Keratinocyte (primary cell): Measurements from ENCODE around the gene SLC8A1. TPM values are rescaled to one million over a fixed set of nuclear protein-coding genes. Genes with fewer than 3 reads are reported as not detected.

Experiments
- DNase-seq: peaks from one replicate; pipeline ENCODE4 v3.0.0-alpha.2; 2011; ENCODE audit warnings: low read depth, missing footprints, low spot score
- FAIRE-seq: peaks from 2 replicates; lab custom pipeline; 2011; peaks lifted over from hg19 to GRCh38; lab: Jason Lieb, UNC
- H2AFZ ChIP-seq: 2 replicates; pipeline ENCODE4 v1.6.0; 2012; ENCODE audit warnings: low read length, control low read depth, inconsistent platforms; ENCODE audit not compliant: control insufficient read depth
- H3K27ac ChIP-seq: 2 replicates; pipeline ENCODE4 v1.5.1; 2011; ENCODE audit warnings: low read length; ENCODE audit not compliant: control insufficient read depth, insufficient read depth
- H3K27me3 ChIP-seq: 3 replicates; pipeline ENCODE4 v1.6.0; 2011; ENCODE audit warnings: low read length; ENCODE audit not compliant: control insufficient read depth, insufficient read depth; ENCODE audit errors: extremely low read depth
- H3K36me3 ChIP-seq, 2 experiments: 2 replicates in 1 of 2; 3 replicates in 1 of 2; pipeline ENCODE4 v1.5.1; 2011; ENCODE audit warnings: low read length in 2 of 2, mild to moderate bottlenecking in 1 of 2; ENCODE audit not compliant: control insufficient read depth in 2 of 2, insufficient read depth in 2 of 2; ENCODE audit errors: extremely low read depth in 1 of 2
- H3K4me1 ChIP-seq: 3 replicates; pipeline ENCODE4 v1.5.1; 2011; ENCODE audit warnings: low read length; ENCODE audit not compliant: control insufficient read depth, insufficient read depth; ENCODE audit errors: extremely low read depth
- H3K4me2 ChIP-seq: 3 replicates; pipeline ENCODE4 v1.6.0; 2011; ENCODE audit warnings: low read depth, low read length; ENCODE audit not compliant: control insufficient read depth, insufficient read depth; ENCODE audit errors: extremely low read depth
- H3K4me3 ChIP-seq, 3 experiments: fragments of 200-600 bp in 1 of 3; sonication (generic) in 1 of 3; 2 replicates in 2 of 3; 3 replicates in 1 of 3; pipeline ENCODE4 v1.5.1; 2011 to 2016; ENCODE audit warnings: low read length in 3 of 3, mild to moderate bottlenecking in 3 of 3, control low read depth in 2 of 3, inconsistent platforms in 1 of 3, low read depth in 1 of 3, mixed read lengths in 1 of 3, mixed run types in 1 of 3, moderate library complexity in 1 of 3; ENCODE audit not compliant: control insufficient read depth in 2 of 3, insufficient read depth in 2 of 3; ENCODE audit errors: extremely low read depth in 1 of 3
- H3K79me2 ChIP-seq: 2 replicates; pipeline ENCODE4 v1.6.0; 2012; ENCODE audit warnings: low read length; ENCODE audit not compliant: control insufficient read depth, insufficient read depth
- H3K9ac ChIP-seq: 3 replicates; pipeline ENCODE4 v1.6.0; 2011; ENCODE audit warnings: low read length; ENCODE audit not compliant: control insufficient read depth, insufficient read depth; ENCODE audit errors: extremely low read depth
- H3K9me1 ChIP-seq: 3 replicates; pipeline ENCODE4 v1.6.0; 2011; ENCODE audit warnings: low read length; ENCODE audit not compliant: control insufficient read depth, insufficient read depth; ENCODE audit errors: extremely low read depth
- H3K9me3 ChIP-seq: 2 replicates; pipeline ENCODE4 v1.5.1; 2012; ENCODE audit warnings: low read depth, low read length; ENCODE audit not compliant: control insufficient read depth
- H4K20me1 ChIP-seq: 3 replicates; pipeline ENCODE4 v1.6.0; 2011; ENCODE audit warnings: low read length; ENCODE audit not compliant: control insufficient read depth, insufficient read depth; ENCODE audit errors: extremely low read depth
- CTCF ChIP-seq, 3 experiments: IDR thresholded peaks in 1 of 3; conservative IDR thresholded peaks in 1 of 3; optimal IDR thresholded peaks in 1 of 3; 2 replicates in 2 of 3; 3 replicates in 1 of 3; pipeline versions ENCODE3 to v1.5.1; 2011; ENCODE audit warnings: low read length in 3 of 3, mild to moderate bottlenecking in 3 of 3, moderate library complexity in 2 of 3, control low read depth in 1 of 3, inconsistent platforms in 1 of 3; ENCODE audit not compliant: insufficient read depth in 2 of 3; ENCODE audit errors: extremely low read depth in 1 of 3
- EZH2 ChIP-seq: IDR thresholded peaks from one replicate; pipeline ENCODE4 v1.6.1; 2012; ENCODE audit warnings: inconsistent platforms, mild to moderate bottlenecking, low read length, moderate library complexity
- dilution Hi-C: fragments of 300-500 bp; cut with MboI; formaldehyde crosslinking; loops from one replicate; pipeline ENCODE4 v1.7.0; 2020; ENCODE audit warnings: low sequenced_read_pairs; ENCODE audit not compliant: extremely low pct_ligation_motif_present
- polyA plus RNA-seq, 5 experiments: library from polyadenylated mRNA; depleted of rRNA in 3 of 5; stranded (reverse) in 3 of 5; stranded (forward) in 1 of 5; unstranded in 1 of 5; fragments of >200 nt; gene quantifications; 1 replicate in 1 of 5; 2 replicates in 3 of 5; 3 replicates in 1 of 5; pipeline versions ENCODE4 v1.2.1 to v1.2.3, GENCODE V29; 2011 to 2012; ENCODE audit warnings: missing spikeins in 2 of 5, low read depth in 1 of 5, low replicate concordance in 1 of 5

SLC8A1 gene
- polyA plus RNA-seq, 1 donor (not counting 4 experiments of a cell fraction or from before 2014, with no cell fraction given), result 2.7 TPM

- no peak overlapping the region for H3K4me3 ChIP-seq
- no peaks in the 10 kb centered on the region for H3K9me1 ChIP-seq
- TF ChIP-seq CTCF (optimal IDR thresholded peaks at IDR 0.05 in 1 of 3, IDR thresholded peaks at IDR 0.05 in 1 of 3, conservative IDR thresholded peaks at IDR 0.05 in 1 of 3; ENCODE audit: extremely low read depth in 1 of 3, insufficient read depth in 2 of 3, low read length in 3 of 3) (no peak), EZH2 (no peak)
- H3K27me3 ChIP-seq, result no peaks in the 10 kb centered on the region
- H2AFZ ChIP-seq, result no peak overlapping the region
- FAIRE-seq, result no peak
- H3K4me1 ChIP-seq, result no peaks in the 10 kb centered on the region
- dilution Hi-C loops, result no loop called here
- H3K9ac ChIP-seq, result no peak overlapping the region
- H3K4me2 ChIP-seq, result no peak overlapping the region
- H4K20me1 ChIP-seq, result no peaks in the 10 kb centered on the region
- H3K79me2 ChIP-seq, result no peaks in the 10 kb centered on the region
- no peaks in the 10 kb centered on the region for H3K36me3 ChIP-seq
- no peak for DNase-seq
- no peaks in the 10 kb centered on the region for H3K9me3 ChIP-seq
- H3K27ac ChIP-seq, result no peak overlapping the region
Measured at GRCh38 chr2:40199771-40200170, 252.1 kb downstream of the SLC8A1 start.

- TF ChIP-seq EZH2 (no peak), CTCF (optimal IDR thresholded peaks at IDR 0.05 in 1 of 3, IDR thresholded peaks at IDR 0.05 in 1 of 3, conservative IDR thresholded peaks at IDR 0.05 in 1 of 3; ENCODE audit: extremely low read depth in 1 of 3, insufficient read depth in 2 of 3, low read length in 3 of 3) (no peak)
- no peak overlapping the region for H3K27ac ChIP-seq
- H3K79me2 ChIP-seq, result no peaks in the 10 kb centered on the region
- no peak overlapping the region for H3K4me3 ChIP-seq
- no peaks in the 10 kb centered on the region for H3K36me3 ChIP-seq
- H3K9me3 ChIP-seq, result no peaks in the 10 kb centered on the region
- FAIRE-seq (no peak), DNase-seq (no peak)
- H3K27me3 ChIP-seq, result no peaks in the 10 kb centered on the region
- no peaks in the 10 kb centered on the region for H3K9me1 ChIP-seq
- no peaks in the 10 kb centered on the region for H4K20me1 ChIP-seq
- no peak overlapping the region for H3K9ac ChIP-seq
- dilution Hi-C loops, result no loop called here
- H3K4me1 ChIP-seq, result peaks cover 7% of the 10 kb centered on the region
- no peak overlapping the region for H2AFZ ChIP-seq
- no peak overlapping the region for H3K4me2 ChIP-seq
Measured at GRCh38 chr2:40197121-40197520, 254.8 kb downstream of the SLC8A1 start.
